SK-N-SH treated with all-trans-retinoic acid at 6 μM for 48 hours (cell line): ENCODE data around the gene RNASE3.

Experiments
- ARNTL ChIP-seq: fragments of 450-650 bp; formaldehyde crosslinking; IDR thresholded peaks from 2 replicates; pipeline ENCODE4 v1.5.0; 2020; ENCODE audit warnings: low read depth, mild to moderate bottlenecking, moderate library complexity, borderline replicate concordance
- ESRRG ChIP-seq: fragments of 250-450 bp; sonication (Bioruptor Pico); IDR thresholded peaks from 2 replicates; pipeline ENCODE4 v1.6.1; 2021; ENCODE audit warnings: mild to moderate bottlenecking
- ISL1 ChIP-seq: fragments of 250-450 bp; sonication (Bioruptor Pico); IDR thresholded peaks from 2 replicates; pipeline ENCODE4 v2.1.2; 2022; ENCODE audit warnings: mild to moderate bottlenecking, moderate library complexity
- PATZ1 ChIP-seq: fragments of 250-450 bp; sonication (Bioruptor Pico); IDR thresholded peaks from 2 replicates; pipeline ENCODE4 v1.8.0; 2020; ENCODE audit warnings: mild to moderate bottlenecking, moderate library complexity, borderline replicate concordance
- TCF4 ChIP-seq: fragments of 250-450 bp; sonication (Bioruptor Pico); IDR thresholded peaks from 2 replicates; pipeline ENCODE4 v1.8.0; 2021; ENCODE audit warnings: mild to moderate bottlenecking, moderate library complexity, borderline replicate concordance
- TSHZ2 ChIP-seq: fragments of 250-450 bp; sonication (Bioruptor Pico); IDR thresholded peaks from 2 replicates; pipeline ENCODE4 v1.5.0; 2020; ENCODE audit warnings: mild to moderate bottlenecking, moderate library complexity
- ZC3H10 ChIP-seq: fragments of 250-450 bp; sonication (Bioruptor Pico); IDR thresholded peaks from 2 replicates; pipeline ENCODE4 v1.5.1; 2021; ENCODE audit warnings: mild to moderate bottlenecking, moderate library complexity
- ZFP3 ChIP-seq: fragments of 250-450 bp; sonication (Bioruptor Pico); IDR thresholded peaks from 2 replicates; pipeline ENCODE4 v1.5.0; 2020; ENCODE audit warnings: mild to moderate bottlenecking, moderate library complexity
- ZFP30 ChIP-seq: fragments of 450-650 bp; formaldehyde crosslinking; IDR thresholded peaks from 2 replicates; pipeline ENCODE4 v1.5.0; 2022; ENCODE audit warnings: mild to moderate bottlenecking, moderate library complexity

GRCh38 chr14:20846560-20846959 lies 44.6 kb upstream of the RNASE3 start:
- no peak for TF ChIP-seq ISL1 (CRISPR knock-in tag)
- no peak for TF ChIP-seq ESRRG (CRISPR knock-in tag)
- TF ChIP-seq ZFP3 (CRISPR knock-in tag), result no peak
- no peak for TF ChIP-seq TSHZ2 (CRISPR knock-in tag)
- no peak for TF ChIP-seq ZFP30 (CRISPR knock-in tag)
- TF ChIP-seq TCF4 (CRISPR knock-in tag), result no peak
- TF ChIP-seq ZC3H10 (CRISPR knock-in tag), result no peak
- no peak for TF ChIP-seq ARNTL (CRISPR knock-in tag)
- no peak for TF ChIP-seq PATZ1 (CRISPR knock-in tag)
